GM10847 (cell line): ENCODE results near the gene SPNS1.

Experiments
- POLR2A ChIP-seq: IDR thresholded peaks from 2 replicates; pipeline ENCODE4 v1.6.1; 2011; ENCODE audit not compliant: insufficient read length; ENCODE audit errors: extremely low read depth

The SPNS1 gene

GRCh38 chr16:28946681-28947080, 27.9 kb upstream of the SPNS1 start:
- no peak for TF ChIP-seq POLR2A

GRCh38 chr16:28950648-28951409, 23.7 kb upstream of the SPNS1 start, which contains the start of gene NFATC2IP:
Gene NFATC2IP (plus strand): TSS chr16:28950937. CDS start chr16:28951012, 75 bp downstream.
- peak; percentile 78 for TF ChIP-seq POLR2A

DNA sequence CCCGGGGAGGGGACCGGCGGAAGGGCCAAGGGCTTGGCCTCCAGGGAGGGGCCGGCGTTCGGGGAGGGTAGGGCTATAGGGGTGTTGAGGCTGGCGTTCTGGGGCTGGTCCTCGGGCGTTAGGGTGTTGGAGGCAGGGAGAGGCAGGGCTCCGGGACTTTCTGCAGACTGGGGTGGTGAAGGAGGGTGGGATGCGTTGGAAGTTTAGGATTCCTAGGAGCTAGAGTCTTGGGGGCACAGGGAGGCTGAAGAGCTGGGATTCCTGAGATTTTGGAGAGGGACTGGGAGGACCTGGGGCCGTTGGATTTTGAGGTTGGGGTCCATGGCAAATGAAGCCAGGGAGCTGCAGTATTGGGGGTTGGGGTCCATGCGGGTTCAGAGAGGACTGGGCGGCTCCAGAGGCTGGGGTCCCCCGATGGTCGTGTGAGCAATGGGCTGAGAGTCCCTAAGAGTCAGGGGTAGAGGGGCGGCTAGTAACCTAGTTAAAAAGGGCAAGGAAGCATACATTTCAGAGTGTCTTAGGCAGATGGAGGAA, 23.1 kb upstream of the SPNS1 start:
- TF ChIP-seq POLR2A, result no peak

- TF ChIP-seq POLR2A, result no peak
These were observed 16.4 kb upstream of the SPNS1 start for GRCh38 chr16:28958216-28958615.

- no peak for TF ChIP-seq POLR2A
These were observed 15.7 kb upstream of the SPNS1 start for GRCh38 chr16:28958836-28959235.

DNA sequence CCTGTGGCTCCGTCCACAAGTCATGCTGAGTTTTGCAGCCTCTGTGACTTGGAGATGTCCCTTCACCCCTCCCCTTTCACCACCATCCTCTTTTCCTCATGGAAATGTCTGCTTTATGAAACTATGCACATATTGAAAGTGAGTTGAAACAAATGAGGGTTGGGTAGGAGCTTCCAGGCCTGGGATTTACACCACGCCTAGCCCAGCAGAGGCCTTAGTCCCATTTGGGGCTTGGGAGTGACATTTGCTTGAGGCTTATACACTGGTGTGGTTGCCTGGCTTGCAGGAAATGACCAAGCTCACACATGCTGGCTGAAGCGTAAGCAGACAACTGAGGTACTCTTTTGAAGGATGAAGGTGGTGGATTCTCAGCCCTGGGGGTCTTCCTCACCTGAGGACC, 10.5 kb upstream of the SPNS1 start:
- TF ChIP-seq POLR2A, result no peak

DNA sequence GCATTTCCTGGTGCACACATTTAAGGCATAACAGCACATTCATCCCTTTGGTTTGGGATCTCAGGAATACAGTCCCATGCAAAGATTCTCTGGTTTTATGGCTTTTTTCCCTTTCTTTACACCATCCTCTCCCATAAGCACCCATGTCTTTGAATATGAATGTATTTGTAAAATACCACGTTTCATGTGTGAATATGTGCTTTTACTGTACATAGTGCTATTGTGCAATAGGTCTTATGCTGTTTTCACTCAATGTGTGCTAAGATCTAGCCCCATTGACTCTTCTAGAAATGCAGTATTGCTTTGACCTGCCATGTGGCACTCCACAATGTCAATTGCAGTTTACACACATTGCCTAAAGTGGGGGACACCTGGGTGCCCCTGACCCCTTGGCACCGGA, 10.1 kb upstream of the SPNS1 start:
- no peak for TF ChIP-seq POLR2A

DNA sequence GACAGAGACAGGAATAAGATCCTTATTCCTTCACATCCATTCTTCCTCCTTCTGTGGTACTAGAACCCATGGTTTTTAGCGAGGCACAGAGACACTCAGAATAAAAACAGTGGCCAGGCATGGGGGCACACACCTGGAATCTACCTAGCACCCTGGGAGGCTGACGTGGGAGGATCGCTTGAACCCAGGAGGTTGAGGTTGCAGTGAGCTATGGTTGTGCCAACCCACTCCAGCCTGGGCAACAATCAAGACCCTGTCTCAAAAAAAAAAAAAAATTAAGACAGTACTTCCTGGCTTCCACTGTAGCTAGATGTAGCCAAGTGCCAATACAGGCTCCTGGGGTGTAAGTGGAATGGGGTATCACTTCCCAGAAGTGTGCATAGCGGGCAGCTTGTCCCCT, 7.4 kb upstream of the SPNS1 start:
- TF ChIP-seq POLR2A, result no peak

- TF ChIP-seq POLR2A, result no peak
These were observed 556 bp upstream of the SPNS1 start for GRCh38 chr16:28974007-28974436.

DNA sequence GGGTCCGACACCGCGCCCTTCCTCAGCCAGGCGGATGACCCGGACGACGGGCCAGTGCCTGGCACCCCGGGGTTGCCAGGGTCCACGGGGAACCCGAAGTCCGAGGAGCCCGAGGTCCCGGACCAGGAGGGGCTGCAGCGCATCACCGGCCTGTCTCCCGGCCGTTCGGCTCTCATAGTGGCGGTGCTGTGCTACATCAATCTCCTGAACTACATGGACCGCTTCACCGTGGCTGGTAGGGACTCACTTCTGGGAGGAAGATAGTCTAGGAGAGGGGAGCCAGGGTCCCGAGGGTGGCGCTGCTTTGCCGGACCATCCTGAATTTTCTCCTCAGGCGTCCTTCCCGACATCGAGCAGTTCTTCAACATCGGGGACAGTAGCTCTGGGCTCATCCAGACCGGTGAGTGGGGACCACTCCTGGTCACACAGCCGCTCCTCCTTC, 601 bp downstream of the SPNS1 start:
- no peak for TF ChIP-seq POLR2A

DNA sequence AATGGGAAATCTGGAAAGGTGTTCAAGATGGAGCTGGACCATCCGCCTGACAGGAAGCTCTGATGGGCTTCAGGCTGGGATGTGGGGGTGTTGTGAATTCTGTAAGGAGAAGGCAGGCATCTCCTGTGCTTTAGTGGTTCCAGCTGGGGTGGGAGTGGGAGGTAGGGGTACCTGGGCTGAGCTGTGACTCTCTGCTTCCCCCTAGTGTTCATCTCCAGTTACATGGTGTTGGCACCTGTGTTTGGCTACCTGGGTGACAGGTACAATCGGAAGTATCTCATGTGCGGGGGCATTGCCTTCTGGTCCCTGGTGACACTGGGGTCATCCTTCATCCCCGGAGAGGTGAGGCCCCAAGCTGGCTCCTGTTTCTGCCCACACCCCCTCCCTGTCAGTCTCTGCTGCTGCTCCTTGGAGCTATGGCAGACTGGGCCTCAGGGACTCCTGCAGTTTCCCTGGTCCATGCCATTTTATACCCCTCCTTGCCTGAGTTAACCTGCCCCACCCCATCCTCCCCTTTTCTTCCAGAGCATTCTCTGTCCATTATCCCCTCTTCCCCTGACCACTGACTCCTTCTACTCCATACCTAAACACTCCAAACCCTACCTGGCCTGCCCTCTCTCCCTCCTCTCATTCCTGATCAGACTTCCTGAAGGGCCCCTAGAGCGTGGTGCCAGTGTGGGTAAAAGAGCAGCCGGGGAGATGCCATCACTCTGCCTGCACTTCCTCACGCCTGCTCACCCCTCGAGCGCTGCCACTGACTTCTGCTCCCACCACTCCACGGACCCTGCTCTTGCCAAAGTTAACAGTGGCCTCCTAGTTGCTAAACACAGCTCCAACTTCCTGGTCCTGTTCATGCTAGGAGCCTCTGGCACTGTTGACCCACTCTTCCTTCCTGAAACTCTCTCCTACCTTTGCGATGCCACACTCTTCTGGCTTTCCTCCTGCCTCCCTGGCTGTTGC, 3.4 kb downstream of the SPNS1 start:
- no peak for TF ChIP-seq POLR2A

GRCh38 chr16:28980929-28981328, 6.4 kb downstream of the SPNS1 start:
- no peak for TF ChIP-seq POLR2A

- no peak for TF ChIP-seq POLR2A
These were observed 6.9 kb downstream of the SPNS1 start for GRCh38 chr16:28981517-28981916.

GRCh38 chr16:28982418-28982817, 7.8 kb downstream of the SPNS1 start:
- no peak for TF ChIP-seq POLR2A

DNA sequence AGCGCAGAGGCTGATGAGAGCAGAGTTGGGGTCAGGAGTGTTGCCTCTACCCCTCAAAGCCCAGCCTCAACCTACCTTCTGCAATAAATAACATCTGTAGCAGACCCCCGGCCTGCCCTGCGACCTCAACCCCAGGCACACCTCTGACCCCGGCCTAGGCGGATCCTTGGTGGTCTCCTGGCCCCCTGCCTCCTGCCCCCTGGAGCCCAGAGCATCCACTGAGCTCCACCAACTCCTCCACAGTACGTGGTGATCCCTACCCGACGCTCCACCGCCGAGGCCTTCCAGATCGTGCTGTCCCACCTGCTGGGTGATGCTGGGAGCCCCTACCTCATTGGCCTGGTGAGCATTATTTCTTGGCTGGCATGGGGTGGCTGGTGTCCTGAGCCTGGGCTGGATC, 8.4 kb downstream of the SPNS1 start:
- TF ChIP-seq POLR2A, result no peak

DNA sequence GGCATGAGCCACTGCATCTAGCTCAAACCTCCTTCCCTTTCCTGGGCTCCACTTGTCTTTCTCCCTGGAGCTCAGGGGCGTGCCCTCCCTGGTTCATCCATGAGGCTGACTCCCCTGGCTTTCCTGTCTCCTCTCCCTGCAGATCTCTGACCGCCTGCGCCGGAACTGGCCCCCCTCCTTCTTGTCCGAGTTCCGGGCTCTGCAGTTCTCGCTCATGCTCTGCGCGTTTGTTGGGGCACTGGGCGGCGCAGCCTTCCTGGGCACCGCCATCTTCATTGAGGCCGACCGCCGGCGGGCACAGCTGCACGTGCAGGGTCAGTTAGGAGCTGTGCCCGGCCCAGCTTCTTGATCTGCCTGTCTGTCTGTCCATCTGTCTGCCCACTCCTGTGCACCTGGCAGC, 9.1 kb downstream of the SPNS1 start:
- TF ChIP-seq POLR2A, result no peak
